ENCODE data around the gene PLSCR1. TPM values are rescaled to one million over a fixed set of nuclear protein-coding genes. Genes with fewer than 3 reads are reported as not detected.

Gene PLSCR1
- total and polyA plus RNA-seq, 2 donors (not counting 1 experiment from before 2014, with no cell fraction given): 16.8 to 44.6 TPM

DNA sequence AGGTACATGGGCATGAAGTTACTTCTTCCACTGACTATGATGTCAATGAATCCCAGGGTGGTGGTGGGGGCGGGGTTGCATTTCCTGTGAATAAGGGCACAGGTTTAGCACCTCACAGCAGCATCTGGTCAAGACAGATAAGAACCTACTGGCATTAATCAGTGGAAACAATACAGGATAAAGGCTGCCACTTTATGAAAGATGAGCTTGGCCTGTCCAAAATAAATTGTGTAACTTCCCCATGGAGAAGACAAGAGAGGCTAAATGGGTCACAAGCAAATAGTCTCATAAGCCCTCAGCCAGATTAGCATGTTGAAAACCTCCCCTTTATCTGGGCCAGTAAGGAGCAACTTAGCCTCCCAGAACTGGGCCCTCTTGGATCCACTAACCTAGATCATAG, 47.7 kb downstream of the PLSCR1 start:
- WGBS (ENCODE audit: insufficient coverage): no CpG with 5 or more reads among the region's 1 CpG
- no peak overlapping the region for H3K4me3 ChIP-seq (ENCODE audit: control extremely low read depth in 1 of 5, extremely low read depth in 1 of 5, insufficient read depth in 1 of 5, low read depth in 2 of 5, low read length in 4 of 5)
- H3K4me1 ChIP-seq (ENCODE audit: control insufficient read depth in 2 of 2, insufficient read depth in 2 of 2, low read length in 2 of 2): no peaks in the 10 kb centered on the region
- DNase-seq: no peak
- no peaks in the 10 kb centered on the region for H3K36me3 ChIP-seq (replicated peaks in 1 of 2; ENCODE audit: control extremely low read depth in 1 of 2, control insufficient read depth in 1 of 2, extremely low read depth in 1 of 2, insufficient read depth in 2 of 2, low read length in 1 of 2)
- TF ChIP-seq EZH2 (IDR thresholded peaks at IDR 0.05; ENCODE audit: borderline replicate concordance, insufficient read depth, low read depth, low read length, poor library complexity, severe bottlenecking): no peak
- TF ChIP-seq, protein P1, sequence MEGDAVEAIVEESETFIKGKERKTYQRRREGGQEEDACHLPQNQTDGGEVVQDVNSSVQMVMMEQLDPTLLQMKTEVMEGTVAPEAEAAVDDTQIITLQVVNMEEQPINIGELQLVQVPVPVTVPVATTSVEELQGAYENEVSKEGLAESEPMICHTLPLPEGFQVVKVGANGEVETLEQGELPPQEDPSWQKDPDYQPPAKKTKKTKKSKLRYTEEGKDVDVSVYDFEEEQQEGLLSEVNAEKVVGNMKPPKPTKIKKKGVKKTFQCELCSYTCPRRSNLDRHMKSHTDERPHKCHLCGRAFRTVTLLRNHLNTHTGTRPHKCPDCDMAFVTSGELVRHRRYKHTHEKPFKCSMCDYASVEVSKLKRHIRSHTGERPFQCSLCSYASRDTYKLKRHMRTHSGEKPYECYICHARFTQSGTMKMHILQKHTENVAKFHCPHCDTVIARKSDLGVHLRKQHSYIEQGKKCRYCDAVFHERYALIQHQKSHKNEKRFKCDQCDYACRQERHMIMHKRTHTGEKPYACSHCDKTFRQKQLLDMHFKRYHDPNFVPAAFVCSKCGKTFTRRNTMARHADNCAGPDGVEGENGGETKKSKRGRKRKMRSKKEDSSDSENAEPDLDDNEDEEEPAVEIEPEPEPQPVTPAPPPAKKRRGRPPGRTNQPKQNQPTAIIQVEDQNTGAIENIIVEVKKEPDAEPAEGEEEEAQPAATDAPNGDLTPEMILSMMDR (IDR thresholded peaks at IDR 0.05): no peak
- no peak overlapping the region for H3K4me3 Mint-ChIP-seq
- no peak overlapping the region for H3K4me2 ChIP-seq (replicated peaks; ENCODE audit: low read depth, low read length, poor library complexity, severe bottlenecking)
- H3K4me1 Mint-ChIP-seq: no peaks in the 10 kb centered on the region
- POLR2A ChIA-PET: no interaction called here
- H3K79me2 ChIP-seq (ENCODE audit: control insufficient read depth, insufficient read depth, low read length): no peaks in the 10 kb centered on the region
- H3K9me3 Mint-ChIP-seq (ENCODE audit: insufficient read depth): peaks cover 2% of the 10 kb centered on the region
- no peak overlapping the region for H3K27ac Mint-ChIP-seq
- no peaks in the 10 kb centered on the region for H3K27me3 ChIP-seq (replicated peaks in 1 of 4; ENCODE audit: control extremely low read depth in 1 of 4, control insufficient read depth in 3 of 4, insufficient read depth in 4 of 4, low read length in 3 of 4)
- no peak overlapping the region for H2AFZ ChIP-seq (ENCODE audit: insufficient read depth, low read depth, low read length, poor library complexity, severe bottlenecking)
- H3K9me3 ChIP-seq (ENCODE audit: control extremely low read depth in 1 of 3, control insufficient read depth in 2 of 3, insufficient read depth in 1 of 3, low read length in 2 of 3): peaks cover 0 to 8% (median 3%) of the 10 kb centered on the region in 3 donors
- CTCF ChIA-PET: no interaction called here
- intact Hi-C loops (cut with micrococcal nuclease): no loop called here
- peaks cover 29% of the 10 kb centered on the region for H3K27me3 Mint-ChIP-seq
- no peaks in the 10 kb centered on the region for H4K20me1 ChIP-seq (ENCODE audit: control insufficient read depth, insufficient read depth, low read length, poor library complexity, severe bottlenecking)
- H3K9ac ChIP-seq (ENCODE audit: low read length): no peak overlapping the region
- ATAC-seq (ENCODE audit: low read depth): no peak
- no peak overlapping the region for H3K27ac ChIP-seq (ENCODE audit: low read length in 2 of 2)

DNA sequence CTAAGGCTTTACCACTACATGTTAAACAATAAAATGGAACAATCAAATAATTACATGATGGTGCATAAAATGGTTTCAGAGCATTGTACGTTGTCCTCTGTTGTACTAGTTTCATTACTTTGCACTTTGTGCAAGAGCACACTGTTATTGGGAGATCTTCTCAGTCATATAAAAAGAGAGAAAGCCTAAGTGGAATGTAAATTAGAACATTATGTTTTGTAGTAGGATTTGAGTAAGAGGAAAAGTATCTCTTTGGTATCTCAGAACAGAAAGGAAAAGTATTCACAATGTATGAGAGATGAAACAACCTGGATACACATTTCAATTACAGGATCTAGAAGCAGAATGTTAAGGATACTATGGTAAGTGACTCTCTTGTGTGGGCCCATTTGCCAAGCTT, 48.2 kb downstream of the PLSCR1 start:
- ChIA-PET POLR2A (interaction anchor here (0.7 kb wide), 1 partner anchor 421 kb away, joined by 5 read pairs; no protein-coding TSS in a partner anchor), CTCF (no interaction called here)
- no peaks in the 10 kb centered on the region for H3K27me3 ChIP-seq (replicated peaks in 1 of 4; ENCODE audit: control extremely low read depth in 1 of 4, control insufficient read depth in 3 of 4, insufficient read depth in 4 of 4, low read length in 3 of 4)
- H3K27me3 Mint-ChIP-seq: peaks cover 29% of the 10 kb centered on the region
- peaks cover 2% of the 10 kb centered on the region for H3K9me3 Mint-ChIP-seq (ENCODE audit: insufficient read depth)
- no peaks in the 10 kb centered on the region for H3K79me2 ChIP-seq (ENCODE audit: control insufficient read depth, insufficient read depth, low read length)
- no peak for ATAC-seq (ENCODE audit: low read depth)
- no CpG with 5 or more reads among the region's 1 CpG for WGBS (ENCODE audit: insufficient coverage)
- no peak overlapping the region for H3K27ac Mint-ChIP-seq
- intact Hi-C loops (cut with micrococcal nuclease): no loop called here
- no peaks in the 10 kb centered on the region for H3K4me1 ChIP-seq (ENCODE audit: control insufficient read depth in 2 of 2, insufficient read depth in 2 of 2, low read length in 2 of 2)
- H3K4me1 Mint-ChIP-seq: no peaks in the 10 kb centered on the region
- H4K20me1 ChIP-seq (ENCODE audit: control insufficient read depth, insufficient read depth, low read length, poor library complexity, severe bottlenecking): no peaks in the 10 kb centered on the region
- no peak overlapping the region for H3K27ac ChIP-seq (ENCODE audit: low read length in 2 of 2)
- H2AFZ ChIP-seq (ENCODE audit: insufficient read depth, low read depth, low read length, poor library complexity, severe bottlenecking): no peak overlapping the region
- peaks cover 1 to 8% (median 3%) of the 10 kb centered on the region in 3 donors for H3K9me3 ChIP-seq (ENCODE audit: control extremely low read depth in 1 of 3, control insufficient read depth in 2 of 3, insufficient read depth in 1 of 3, low read length in 2 of 3)
- TF ChIP-seq EZH2 (IDR thresholded peaks at IDR 0.05; ENCODE audit: borderline replicate concordance, insufficient read depth, low read depth, low read length, poor library complexity, severe bottlenecking): no peak
- TF ChIP-seq, protein P1 (IDR thresholded peaks at IDR 0.05): no peak
- no peak overlapping the region for H3K4me2 ChIP-seq (replicated peaks; ENCODE audit: low read depth, low read length, poor library complexity, severe bottlenecking)
- H3K9ac ChIP-seq (ENCODE audit: low read length): no peak overlapping the region
- no peak overlapping the region for H3K4me3 Mint-ChIP-seq
- no peaks in the 10 kb centered on the region for H3K36me3 ChIP-seq (replicated peaks in 1 of 2; ENCODE audit: control extremely low read depth in 1 of 2, control insufficient read depth in 1 of 2, extremely low read depth in 1 of 2, insufficient read depth in 2 of 2, low read length in 1 of 2)
- no peak overlapping the region for H3K4me3 ChIP-seq (ENCODE audit: control extremely low read depth in 1 of 5, extremely low read depth in 1 of 5, insufficient read depth in 1 of 5, low read depth in 2 of 5, low read length in 4 of 5)
- no peak for DNase-seq
